CD14-positive monocyte (primary cell): ENCODE measurements around the gene SSBP3. TPM values are rescaled to one million over a fixed set of nuclear protein-coding genes. Genes with fewer than 3 reads are reported as not detected.
A peak's percentile ranks its signal among the peaks of the same experiment; 100 is the strongest.

Experiments
- DNase-seq, 3 donors: peaks; one replicate each; pipeline ENCODE4 v3.0.0-alpha.2; 2011 to 2022
- H2AFZ ChIP-seq: 2 replicates; pipeline ENCODE4 v1.6.0; 2012; ENCODE audit warnings: mild to moderate bottlenecking, low read depth, low read length, inconsistent platforms; ENCODE audit not compliant: insufficient read depth, poor library complexity, severe bottlenecking
- H3K27ac ChIP-seq, 2 donors: 1 replicate in 1 of 2; 2 replicates in 1 of 2; pipeline ENCODE4 v1.5.1; 2012 to 2013; ENCODE audit warnings: low read length in 2 of 2, control low read depth in 1 of 2, inconsistent platforms in 1 of 2, low read depth in 1 of 2, mild to moderate bottlenecking in 1 of 2
- H3K27me3 ChIP-seq, 2 donors: one replicate each; pipeline versions ENCODE4 v1.6.0 to v1.6.1; 2011 to 2013; ENCODE audit warnings: low read length in 2 of 2; ENCODE audit not compliant: control insufficient read depth in 2 of 2, insufficient read depth in 2 of 2
- H3K36me3 ChIP-seq, 2 donors: replicated peaks in 1 of 2; 1 replicate in 1 of 2; 2 replicates in 1 of 2; pipeline versions ENCODE4 v1.5.1 to v1.6.1; 2012 to 2013; ENCODE audit warnings: low read length in 2 of 2, control low read depth in 1 of 2, inconsistent platforms in 1 of 2, mild to moderate bottlenecking in 1 of 2; ENCODE audit not compliant: insufficient read depth in 2 of 2, control insufficient read depth in 1 of 2
- H3K4me1 ChIP-seq, 2 donors: 1 replicate in 1 of 2; 2 replicates in 1 of 2; pipeline versions ENCODE4 v1.5.1 to v1.6.1; 2012 to 2013; ENCODE audit warnings: low read length in 2 of 2, control low read depth in 1 of 2, inconsistent platforms in 1 of 2, mild to moderate bottlenecking in 1 of 2, moderate library complexity in 1 of 2; ENCODE audit not compliant: insufficient read depth in 2 of 2, control insufficient read depth in 1 of 2
- H3K4me2 ChIP-seq: replicated peaks from 2 replicates; pipeline ENCODE3; 2012; ENCODE audit warnings: low read length, moderate library complexity, mild to moderate bottlenecking; ENCODE audit not compliant: poor library complexity, severe bottlenecking; ENCODE audit errors: extremely low read depth
- H3K4me3 ChIP-seq, 3 experiments: fragments of 200-600 bp in 1 of 3; sonication (generic) in 1 of 3; replicated peaks in 1 of 3; 1 replicate in 2 of 3; 2 replicates in 1 of 3; pipeline ENCODE4 v1.5.1; 2011 to 2013; ENCODE audit warnings: low read length in 3 of 3, mild to moderate bottlenecking in 3 of 3, control low read depth in 2 of 3, low read depth in 2 of 3, inconsistent platforms in 1 of 3, moderate library complexity in 1 of 3
- H3K79me2 ChIP-seq: 2 replicates; pipeline ENCODE4 v1.6.0; 2012; ENCODE audit warnings: mild to moderate bottlenecking, control low read depth, inconsistent platforms, low read length, moderate library complexity; ENCODE audit not compliant: insufficient read depth
- H3K9ac ChIP-seq: 2 replicates; pipeline ENCODE4 v1.6.0; 2017; ENCODE audit warnings: low read length, mild to moderate bottlenecking; ENCODE audit not compliant: insufficient read depth, poor library complexity, severe bottlenecking
- H3K9me3 ChIP-seq, 2 donors: replicated peaks in 1 of 2; 1 replicate in 1 of 2; 2 replicates in 1 of 2; pipeline versions ENCODE4 v1.5.1 to v1.6.1; 2012 to 2013; ENCODE audit warnings: low read length in 2 of 2, control low read depth in 1 of 2; ENCODE audit not compliant: control insufficient read depth in 1 of 2, insufficient read depth in 1 of 2
- H4K20me1 ChIP-seq: 2 replicates; pipeline ENCODE4 v1.6.0; 2012; ENCODE audit warnings: mild to moderate bottlenecking, low read length, control low read depth, moderate library complexity; ENCODE audit not compliant: insufficient read depth
- H3K27ac Mint-ChIP-seq, 7 donors: one replicate each; pipeline ENCODE4 v1.8.0; 2020; ENCODE audit warnings: mild to moderate bottlenecking in 7 of 7, mixed read lengths in 7 of 7, moderate library complexity in 6 of 7, inconsistent platforms in 2 of 7
- H3K27me3 Mint-ChIP-seq, 3 donors: one replicate each; pipeline ENCODE4 v1.8.0; 2021 to 2022; ENCODE audit warnings: low read depth in 3 of 3, mild to moderate bottlenecking in 3 of 3, mixed read lengths in 3 of 3, moderate library complexity in 3 of 3, inconsistent platforms in 1 of 3
- H3K36me3 Mint-ChIP-seq, 2 donors: one replicate each; pipeline ENCODE4 v1.8.0; 2020; ENCODE audit warnings: mixed read lengths in 2 of 2, inconsistent platforms in 1 of 2, mild to moderate bottlenecking in 1 of 2
- H3K4me1 Mint-ChIP-seq: one replicate; pipeline ENCODE4 v1.8.0; 2020; ENCODE audit warnings: mild to moderate bottlenecking, mixed read lengths
- H3K4me3 Mint-ChIP-seq, 2 donors: one replicate each; pipeline ENCODE4 v1.8.0; 2020; ENCODE audit warnings: mild to moderate bottlenecking in 2 of 2, mixed read lengths in 2 of 2, moderate library complexity in 1 of 2
- H3K9me3 Mint-ChIP-seq, 7 donors: one replicate each; pipeline ENCODE4 v1.8.0; 2020 to 2022; ENCODE audit warnings: mixed read lengths in 7 of 7, mild to moderate bottlenecking in 6 of 7, moderate library complexity in 6 of 7, inconsistent platforms in 2 of 7
- CTCF ChIP-seq: fragments of 200-600 bp; IDR thresholded peaks from one replicate; pipeline ENCODE4 v1.8.0; 2022; ENCODE audit warnings: antibody characterized with exemption, mild to moderate bottlenecking
- WGBS: methylation state at CpG from one replicate; pipeline ENCODE4 v1.1.5; 2013; ENCODE audit warnings: missing lambda C conversion rate; ENCODE audit not compliant: insufficient coverage; 5-methylcytosine and 5-hydroxymethylcytosine counted together
- intact Hi-C, 2 donors: fragments of 100-400 bp; cut with micrococcal nuclease; formaldehyde crosslinking; loops; one replicate each; pipeline versions ENCODE4 v1.15.0 to v1.15.1; 2023
- polyA plus RNA-seq, 3 donors: library from polyadenylated mRNA; depleted of rRNA in 1 of 3; unstranded in 2 of 3; stranded (reverse) in 1 of 3; fragments of 300-500 nt in 2 of 3; fragments of >200 nt in 1 of 3; fragmentation: Illumina TruSeq in 2 of 3; gene quantifications; 1 replicate in 2 of 3; 2 replicates in 1 of 3; pipeline ENCODE4 v1.2.3, GENCODE V29; 2012 to 2021

The SSBP3 gene
- polyA plus RNA-seq, 3 donors = 4.1 to 30.7 (median 4.3) TPM

DNA sequence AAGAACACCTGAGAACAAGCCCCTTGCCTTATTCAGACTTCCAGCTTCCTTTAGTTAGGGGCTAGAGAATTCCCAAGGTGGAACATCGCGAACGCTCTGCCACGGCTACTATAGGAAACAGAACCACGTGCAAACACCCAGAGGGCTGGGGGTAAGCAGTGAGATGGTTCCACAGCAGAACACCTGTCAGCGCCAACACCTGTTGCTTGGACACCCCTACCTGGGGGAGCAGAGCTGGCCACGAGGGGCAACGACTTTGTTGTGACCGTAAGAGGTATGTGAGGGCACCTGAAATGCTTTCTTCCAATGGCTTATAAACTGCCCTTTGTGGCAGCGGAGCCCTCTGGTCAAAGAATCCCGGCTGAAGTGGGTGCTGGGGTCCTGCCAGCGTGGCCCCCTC lies 155.5 kb downstream of the SSBP3 start:
- no peak overlapping the region for H3K4me3 ChIP-seq
- H3K27me3 ChIP-seq = no peaks in the 10 kb centered on the region
- no peak overlapping the region for H3K4me2 ChIP-seq
- no peak overlapping the region for H3K4me3 Mint-ChIP-seq
- WGBS = 95% methylated on average over 7 of the region's 12 CpGs
- intact Hi-C loops = no loop called here
- H3K4me1 ChIP-seq = no peaks in the 10 kb centered on the region
- H4K20me1 ChIP-seq = no peaks in the 10 kb centered on the region
- H3K79me2 ChIP-seq = no peaks in the 10 kb centered on the region
- DNase-seq = no peak
- peaks cover 0 to 5% (median 4%) of the 10 kb centered on the region in 3 donors for H3K27me3 Mint-ChIP-seq
- no peak overlapping the region for H2AFZ ChIP-seq
- peaks cover 16% of the 10 kb centered on the region for H3K4me1 Mint-ChIP-seq
- H3K9me3 Mint-ChIP-seq = no peaks in the 10 kb centered on the region
- TF ChIP-seq CTCF = no peak
- H3K9me3 ChIP-seq = no peaks in the 10 kb centered on the region
- H3K9ac ChIP-seq = no peak overlapping the region
- no peak overlapping the region for H3K27ac ChIP-seq
- peaks cover 18 to 34% of the 10 kb centered on the region in 2 donors for H3K36me3 Mint-ChIP-seq
- peaks cover 4 to 7% of the 10 kb centered on the region in 2 donors for H3K36me3 ChIP-seq
- H3K27ac Mint-ChIP-seq = peak overlapping the region in 1 of 7 donors; percentile 11

- no peak overlapping the region for H3K4me3 ChIP-seq
- H3K36me3 Mint-ChIP-seq = peaks cover 18 to 34% of the 10 kb centered on the region in 2 donors
- no peak overlapping the region for H2AFZ ChIP-seq
- intact Hi-C loops = no loop called here
- WGBS = 100% methylated on average over 1 of the region's 9 CpGs
- peaks cover 16% of the 10 kb centered on the region for H3K4me1 Mint-ChIP-seq
- no peak for DNase-seq
- H3K4me1 ChIP-seq = no peaks in the 10 kb centered on the region
- no peak overlapping the region for H3K27ac ChIP-seq
- H3K4me2 ChIP-seq = no peak overlapping the region
- no peaks in the 10 kb centered on the region for H3K27me3 ChIP-seq
- no peaks in the 10 kb centered on the region for H3K79me2 ChIP-seq
- H3K36me3 ChIP-seq = peaks cover 4 to 7% of the 10 kb centered on the region in 2 donors
- H3K9me3 Mint-ChIP-seq = no peaks in the 10 kb centered on the region
- H3K27me3 Mint-ChIP-seq = peaks cover 0 to 5% (median 4%) of the 10 kb centered on the region in 3 donors
- no peaks in the 10 kb centered on the region for H3K9me3 ChIP-seq
- no peaks in the 10 kb centered on the region for H4K20me1 ChIP-seq
- H3K27ac Mint-ChIP-seq = peak overlapping the region in 4 of 7 donors; percentile 28 to 78 (median 46)
- no peak for TF ChIP-seq CTCF
- H3K4me3 Mint-ChIP-seq = peak overlapping the region in 1 of 2 donors; percentile 6
- no peak overlapping the region for H3K9ac ChIP-seq
Observed at GRCh38 chr1:54249819-54250435, 156.3 kb downstream of the SSBP3 start.
